AG04450 (cell line): ENCODE measurements around the gene DNAJC4. TPM values are rescaled to one million over a fixed set of nuclear protein-coding genes. Genes with fewer than 3 reads are reported as not detected.

ENCODE experiments used
- CTCF ChIA-PET: fragments of 300-600, 350-600 bp; formaldehyde crosslinking; extraction: SDS; loops from one replicate; lab custom pipeline; 2022; ENCODE audit warnings: antibody characterized with exemption, inconsistent platforms; lab: Charles Lee
- POLR2A ChIA-PET: fragments of 350-600 bp; formaldehyde crosslinking; extraction: SDS; loops from one replicate; lab custom pipeline; 2021; ENCODE audit warnings: antibody characterized with exemption, inconsistent platforms; lab: Yijun Ruan, JAX
- DNase-seq: peaks from one replicate; pipeline ENCODE4 v3.0.0-alpha.2; 2011; ENCODE audit warnings: low read depth, low spot score
- H3K27ac ChIP-seq: one replicate; pipeline ENCODE4 v1.5.1; 2012; ENCODE audit warnings: low read depth, low read length, control low read depth
- H3K27me3 ChIP-seq: one replicate; pipeline ENCODE4 v1.6.0; 2012; ENCODE audit warnings: low read length; ENCODE audit not compliant: control insufficient read depth, insufficient read depth
- H3K4me3 ChIP-seq: 2 replicates; pipeline ENCODE4 v1.5.1; 2011; ENCODE audit warnings: mild to moderate bottlenecking, low read depth, low read length, control low read depth
- H3K9me3 ChIP-seq: 2 replicates; pipeline ENCODE4 v1.5.1; 2012; ENCODE audit warnings: low read length; ENCODE audit not compliant: control insufficient read depth, insufficient read depth
- polyA plus RNA-seq: library from polyadenylated mRNA; depleted of rRNA; stranded (reverse); fragments of >200 nt; gene quantifications from 2 replicates; pipeline ENCODE4 v1.2.3, GENCODE V29; 2011; rRNA removed
- TF ChIP-seq, protein P1 (sequence below): IDR thresholded peaks from 2 replicates; pipeline ENCODE4 v1.5.1; 2011; ENCODE audit warnings: low read depth, low read length, control low read depth, inconsistent platforms

The DNAJC4 gene
- polyA plus RNA-seq, 1 experiment, result 18.7 TPM

DNA sequence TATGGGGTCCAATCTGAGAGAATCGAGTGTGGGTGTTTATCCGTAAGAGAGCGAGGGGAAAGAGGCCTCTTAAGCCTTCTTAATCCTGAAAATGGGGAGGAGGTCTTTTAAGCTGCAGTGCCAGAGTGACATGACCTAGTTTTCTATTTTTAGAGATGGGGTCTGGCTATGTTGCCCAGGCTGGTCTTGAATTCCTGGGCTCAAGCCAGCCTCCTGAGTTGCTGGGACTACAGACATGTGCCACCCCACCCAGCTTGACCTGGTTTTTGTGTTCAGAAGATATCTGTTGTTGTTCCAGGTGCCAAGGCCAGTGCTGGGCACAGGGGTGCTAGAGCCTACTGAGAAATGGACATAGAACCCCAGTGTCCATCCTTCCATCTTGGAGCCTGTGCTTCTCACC, 52.7 kb downstream of the DNAJC4 start:
- Histone ChIP-seq H3K27me3 (no peaks in the 10 kb centered on the region), H3K9me3 (no peaks in the 10 kb centered on the region), H3K27ac (no peak overlapping the region), H3K4me3 (no peak overlapping the region)
- ChIA-PET POLR2A (interaction anchor here (0.9 to 3.7 kb wide), 2 partner anchors 12 to 42 kb away, joined by 3 to 28 read pairs; partner anchors contain the start of gene FKBP2), CTCF (interaction anchor here (3.5 to 12.0 kb wide), 2 partner anchors 20 to 72 kb away, joined by 11 to 124 read pairs; partner anchors contain the start of gene CATSPERZ)
- no peak for DNase-seq
- TF ChIP-seq, protein P1, sequence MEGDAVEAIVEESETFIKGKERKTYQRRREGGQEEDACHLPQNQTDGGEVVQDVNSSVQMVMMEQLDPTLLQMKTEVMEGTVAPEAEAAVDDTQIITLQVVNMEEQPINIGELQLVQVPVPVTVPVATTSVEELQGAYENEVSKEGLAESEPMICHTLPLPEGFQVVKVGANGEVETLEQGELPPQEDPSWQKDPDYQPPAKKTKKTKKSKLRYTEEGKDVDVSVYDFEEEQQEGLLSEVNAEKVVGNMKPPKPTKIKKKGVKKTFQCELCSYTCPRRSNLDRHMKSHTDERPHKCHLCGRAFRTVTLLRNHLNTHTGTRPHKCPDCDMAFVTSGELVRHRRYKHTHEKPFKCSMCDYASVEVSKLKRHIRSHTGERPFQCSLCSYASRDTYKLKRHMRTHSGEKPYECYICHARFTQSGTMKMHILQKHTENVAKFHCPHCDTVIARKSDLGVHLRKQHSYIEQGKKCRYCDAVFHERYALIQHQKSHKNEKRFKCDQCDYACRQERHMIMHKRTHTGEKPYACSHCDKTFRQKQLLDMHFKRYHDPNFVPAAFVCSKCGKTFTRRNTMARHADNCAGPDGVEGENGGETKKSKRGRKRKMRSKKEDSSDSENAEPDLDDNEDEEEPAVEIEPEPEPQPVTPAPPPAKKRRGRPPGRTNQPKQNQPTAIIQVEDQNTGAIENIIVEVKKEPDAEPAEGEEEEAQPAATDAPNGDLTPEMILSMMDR, result no peak

Other genes starting within 250 kb of the DNAJC4 start
- 99.0 and 105 TPM in 2 replicates for gene OTUB1, start 244.1 kb upstream of the DNAJC4 start, polyA plus RNA-seq
- 0.17 and 0.33 TPM in 2 replicates for gene FLRT1, start 194.6 kb upstream of the DNAJC4 start, polyA plus RNA-seq
- gene MACROD1, start 64.4 kb upstream of the DNAJC4 start, polyA plus RNA-seq, result 8.0 and 8.1 TPM in 2 replicates
- 166 and 171 TPM in 2 replicates for gene STIP1, start 44.4 kb upstream of the DNAJC4 start, polyA plus RNA-seq
- 0.38 and 0.72 TPM in 2 replicates for gene FERMT3, start 23.8 kb upstream of the DNAJC4 start, polyA plus RNA-seq
- gene TRPT1, start 4.4 kb upstream of the DNAJC4 start, polyA plus RNA-seq, result 21.6 and 34.0 TPM in 2 replicates
- gene NUDT22, start 4.3 kb upstream of the DNAJC4 start, polyA plus RNA-seq, result 18.8 and 29.1 TPM in 2 replicates
- gene VEGFB, start 4.0 kb downstream of the DNAJC4 start, polyA plus RNA-seq, result 11.8 and 15.7 TPM in 2 replicates
- gene FKBP2, start 10.5 kb downstream of the DNAJC4 start, polyA plus RNA-seq, result 29.9 and 39.0 TPM in 2 replicates
- gene PPP1R14B, start 16.4 kb downstream of the DNAJC4 start, polyA plus RNA-seq, result 119 and 146 TPM in 2 replicates
- 11.7 and 13.0 TPM in 2 replicates for gene PLCB3, start 21.0 kb downstream of the DNAJC4 start, polyA plus RNA-seq
- 36.1 and 54.8 TPM in 2 replicates for gene BAD, start 54.1 kb downstream of the DNAJC4 start, polyA plus RNA-seq
- gene GPR137, start 55.3 kb downstream of the DNAJC4 start, polyA plus RNA-seq, result 12.4 and 21.1 TPM in 2 replicates
- gene KCNK4, start 60.8 kb downstream of the DNAJC4 start, polyA plus RNA-seq, result not detected in 2 replicates
- 0.14 TPM in 1 of 2 replicates, not detected in the other for gene CATSPERZ, start 69.8 kb downstream of the DNAJC4 start, polyA plus RNA-seq
- 5.5 and 7.4 TPM in 2 replicates for gene ESRRA, start 75.0 kb downstream of the DNAJC4 start, polyA plus RNA-seq
- 194 and 208 TPM in 2 replicates for gene TRMT112, start 87.0 kb downstream of the DNAJC4 start, polyA plus RNA-seq
- gene PRDX5, start 87.6 kb downstream of the DNAJC4 start, polyA plus RNA-seq, result 366 and 383 TPM in 2 replicates
- 1.4 and 2.0 TPM in 2 replicates for gene CCDC88B, start 109.7 kb downstream of the DNAJC4 start, polyA plus RNA-seq
- gene RPS6KA4, start 128.6 kb downstream of the DNAJC4 start, polyA plus RNA-seq, result 21.9 and 29.6 TPM in 2 replicates